Skin of body (tissue), 2 donors: Measurements from ENCODE around the gene OXA1L. TPM values are rescaled to one million over a fixed set of nuclear protein-coding genes. Genes with fewer than 3 reads are reported as not detected.

Source experiments
- small RNA-seq: library from RNA; depleted of rRNA; stranded (forward); fragments of <200 nt; gene quantifications from one replicate; pipeline ENCODE3, GENCODE V24; 2014; ENCODE audit warnings: low replicate concordance
- total RNA-seq: library from RNA; depleted of rRNA; stranded (reverse); fragments of >200 nt; gene quantifications from one replicate; pipeline ENCODE4 v1.2.3, GENCODE V29; 2014

Gene OXA1L
- total RNA-seq, 1 donor from 2014 or later = 52.7 TPM

Small RNAs within 50 kb of the gene (small RNA-seq; reads per million reads assigned to genes)
- not detected for gene RF00588

Other genes with a start within 250 kb of the OXA1L start
- 164 TPM for gene DAD1, start 177.5 kb upstream of the OXA1L start, total RNA-seq
- 11.3 TPM for gene ABHD4, start 168.4 kb upstream of the OXA1L start, total RNA-seq
- gene OR6J1, start 122.3 kb upstream of the OXA1L start, total RNA-seq = not detected
- 6.8 TPM for gene SLC7A7, start 48.7 kb downstream of the OXA1L start, total RNA-seq
- gene MRPL52, start 63.2 kb downstream of the OXA1L start, total RNA-seq = 26.3 TPM
- gene MMP14, start 69.9 kb downstream of the OXA1L start, total RNA-seq = 171 TPM
- gene LRP10, start 105.1 kb downstream of the OXA1L start, total RNA-seq = 22.9 TPM
- not detected for gene REM2, start 116.5 kb downstream of the OXA1L start, total RNA-seq
- 50.2 TPM for gene RBM23, start 152.5 kb downstream of the OXA1L start, total RNA-seq
- gene PRMT5, start 162.7 kb downstream of the OXA1L start, total RNA-seq = 39.5 TPM
- 46.3 TPM for gene HAUS4, start 190.4 kb downstream of the OXA1L start, total RNA-seq
- gene AJUBA, start 215.9 kb downstream of the OXA1L start, total RNA-seq = 44.7 TPM
- gene C14orf93, start 243.5 kb downstream of the OXA1L start, total RNA-seq = 7.7 TPM